ENCODE data around the gene TFB1M. TPM values are rescaled to one million over a fixed set of nuclear protein-coding genes. Genes with fewer than 3 reads are reported as not detected.

The TFB1M gene
- total RNA-seq, 2 experiments from 2014 or later = 45.5 to 56.4 TPM

DNA sequence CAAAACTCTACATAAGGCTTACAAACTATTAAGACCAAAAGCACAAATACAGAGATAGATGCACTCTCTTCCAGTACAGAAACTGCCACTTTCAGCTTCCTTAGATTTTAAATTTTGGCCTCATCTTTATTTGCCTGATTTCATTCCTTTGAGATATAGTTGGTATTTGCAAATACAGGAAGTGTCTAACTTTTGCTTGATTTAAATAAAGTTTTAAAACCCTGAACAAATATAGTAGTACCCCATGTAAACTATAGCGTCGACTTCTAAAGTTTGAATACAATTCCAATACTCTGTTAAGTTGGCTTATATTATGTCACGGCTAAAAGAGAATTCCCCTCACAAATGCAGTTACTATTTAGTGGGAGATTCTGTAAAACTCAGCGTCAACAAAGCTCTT lies 51.6 kb downstream of the TFB1M start:
- Mint-ChIP-seq H3K9me3 (ENCODE audit: low read depth) (no peaks in the 10 kb centered on the region), H3K27me3 (no peaks in the 10 kb centered on the region), H3K27ac (no peak overlapping the region), H3K4me1 (peaks cover 17% of the 10 kb centered on the region), H3K4me3 (no peak overlapping the region), H3K36me3 (ENCODE audit: low read depth) (peaks cover 34% of the 10 kb centered on the region)
- ChIA-PET CTCF (interaction anchor here (1.0 kb wide), 1 partner anchor 84 kb away, joined by 5 read pairs; no protein-coding TSS in a partner anchor), POLR2A (no interaction called here)
- ATAC-seq = no peak
- DNase-seq = no peak
- intact Hi-C loops (cut with DNase I, micrococcal nuclease) = loop anchor here in 1 of 2 experiments (10.0 kb wide), 1 partner anchor 578 kb away; no protein-coding TSS in a partner anchor

DNA sequence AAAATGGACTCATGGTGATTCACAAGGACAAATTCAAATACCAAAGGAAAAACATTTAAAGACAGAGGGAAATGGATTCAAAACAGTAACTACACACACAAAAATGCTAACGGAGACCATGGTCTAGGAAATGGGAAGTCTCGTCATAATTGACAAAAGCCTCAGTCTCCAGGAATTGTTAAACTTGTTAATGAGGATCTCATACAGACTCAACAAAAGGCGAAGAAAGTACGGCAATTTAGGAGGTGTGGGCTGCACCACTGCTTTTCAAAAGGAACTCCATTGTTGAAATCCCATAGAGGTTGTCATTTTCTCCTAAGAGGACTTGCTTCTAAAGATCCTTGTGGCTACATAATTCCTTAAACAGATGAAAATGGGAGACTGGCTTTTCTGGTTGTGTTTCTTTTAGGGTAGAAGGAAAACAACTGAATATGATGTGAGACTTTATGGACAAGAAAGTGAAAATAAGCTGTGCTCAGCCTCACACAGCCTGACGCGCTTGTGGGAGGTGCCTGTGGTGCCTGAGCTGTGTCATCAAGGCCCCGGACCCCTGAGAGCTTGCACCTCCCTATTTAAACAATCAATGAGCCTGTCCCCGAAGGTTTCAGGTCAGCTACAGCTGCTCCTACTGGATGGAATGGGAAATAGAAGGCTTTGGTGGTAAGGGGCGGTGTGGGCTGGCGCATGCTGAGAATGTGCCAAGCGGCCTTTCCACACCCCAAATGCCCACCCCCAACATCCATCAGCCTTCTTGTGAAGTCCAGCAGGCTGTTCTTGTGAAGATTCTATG lies 53.0 kb downstream of the TFB1M start:
- POLR2A ChIA-PET = no interaction called here
- H3K9me3 Mint-ChIP-seq (ENCODE audit: low read depth) = no peaks in the 10 kb centered on the region
- CTCF ChIA-PET = interaction anchor here (0.8 to 0.9 kb wide), 2 partner anchors 9 to 83 kb away, joined by 3 read pairs; no protein-coding TSS in a partner anchor
- peaks cover 17% of the 10 kb centered on the region for H3K4me1 Mint-ChIP-seq
- DNase-seq (no peak), ATAC-seq (no peak)
- H3K4me3 Mint-ChIP-seq = no peak overlapping the region
- intact Hi-C loops (cut with DNase I, micrococcal nuclease) = loop anchor here in 1 of 2 experiments (10.0 kb wide), 1 partner anchor 577 kb away; no protein-coding TSS in a partner anchor
- H3K27me3 Mint-ChIP-seq = no peaks in the 10 kb centered on the region
- H3K36me3 Mint-ChIP-seq (ENCODE audit: low read depth) = peaks cover 34% of the 10 kb centered on the region
- peak overlapping the region; percentile 84 for H3K27ac Mint-ChIP-seq

DNA sequence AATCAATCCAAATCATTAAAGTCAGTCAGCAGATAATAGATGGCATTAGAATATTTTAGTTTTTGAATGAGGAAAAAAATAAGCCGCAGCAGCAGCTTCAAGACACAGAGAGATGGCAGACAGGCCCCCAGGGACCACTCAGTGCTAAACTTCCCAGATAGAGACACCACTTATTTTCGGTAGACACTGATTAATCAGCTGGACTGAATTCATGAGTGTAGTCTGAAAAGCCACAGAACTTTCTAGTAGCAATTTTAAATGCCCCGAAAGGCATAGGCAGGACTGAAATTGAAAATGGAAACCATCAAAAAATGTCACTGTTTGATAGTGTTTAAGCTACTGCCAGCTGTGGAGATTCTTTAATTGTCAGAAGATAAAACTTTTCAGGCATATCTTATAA lies 53.6 kb downstream of the TFB1M start:
- peaks cover 31% of the 10 kb centered on the region for H3K36me3 Mint-ChIP-seq (ENCODE audit: low read depth)
- ChIA-PET POLR2A (no interaction called here), CTCF (interaction anchor here (0.8 kb wide), 1 partner anchor 82 kb away, joined by 3 read pairs; no protein-coding TSS in a partner anchor)
- peaks cover 14% of the 10 kb centered on the region for H3K4me1 Mint-ChIP-seq
- peak overlapping the region; percentile 84 for H3K27ac Mint-ChIP-seq
- no peaks in the 10 kb centered on the region for H3K27me3 Mint-ChIP-seq
- intact Hi-C loops (cut with DNase I, micrococcal nuclease) = loop anchor here in 1 of 2 experiments (10.0 kb wide), 1 partner anchor 576 kb away; no protein-coding TSS in a partner anchor
- no peak overlapping the region for H3K4me3 Mint-ChIP-seq
- ATAC-seq = no peak
- no peak for DNase-seq
- no peaks in the 10 kb centered on the region for H3K9me3 Mint-ChIP-seq (ENCODE audit: low read depth)

DNA sequence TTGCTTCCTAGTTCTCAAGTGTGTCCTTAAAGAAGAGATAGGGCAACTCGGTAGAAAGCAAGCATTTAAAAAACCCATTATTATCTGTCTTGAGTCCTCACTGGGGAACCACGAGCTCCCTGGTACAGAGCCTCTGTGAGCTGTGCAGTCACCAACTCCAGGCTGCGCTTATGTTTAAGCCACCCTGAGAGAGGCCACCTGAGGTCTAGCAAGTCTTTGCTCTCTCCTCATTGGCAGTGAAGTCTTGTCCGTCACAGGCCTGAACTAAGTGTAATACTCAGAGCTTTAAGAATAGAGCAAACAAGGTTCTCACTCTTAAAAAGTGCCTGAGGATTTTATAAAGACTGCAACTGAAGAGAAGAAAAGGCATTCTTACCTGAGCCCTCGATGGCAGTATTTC lies 54.4 kb downstream of the TFB1M start:
- DNase-seq (no peak), ATAC-seq (no peak)
- Mint-ChIP-seq H3K4me3 (no peak overlapping the region), H3K36me3 (ENCODE audit: low read depth) (peaks cover 32% of the 10 kb centered on the region), H3K27ac (no peak overlapping the region), H3K9me3 (ENCODE audit: low read depth) (no peaks in the 10 kb centered on the region), H3K4me1 (peaks cover 14% of the 10 kb centered on the region), H3K27me3 (no peaks in the 10 kb centered on the region)
- ChIA-PET CTCF (interaction anchor here (1.3 kb wide), 1 partner anchor 10 kb away, joined by 4 read pairs; no protein-coding TSS in a partner anchor), POLR2A (no interaction called here)
- intact Hi-C loops (cut with DNase I, micrococcal nuclease) = loop anchor here in 1 of 2 experiments (10.0 kb wide), 1 partner anchor 575 kb away; no protein-coding TSS in a partner anchor

DNA sequence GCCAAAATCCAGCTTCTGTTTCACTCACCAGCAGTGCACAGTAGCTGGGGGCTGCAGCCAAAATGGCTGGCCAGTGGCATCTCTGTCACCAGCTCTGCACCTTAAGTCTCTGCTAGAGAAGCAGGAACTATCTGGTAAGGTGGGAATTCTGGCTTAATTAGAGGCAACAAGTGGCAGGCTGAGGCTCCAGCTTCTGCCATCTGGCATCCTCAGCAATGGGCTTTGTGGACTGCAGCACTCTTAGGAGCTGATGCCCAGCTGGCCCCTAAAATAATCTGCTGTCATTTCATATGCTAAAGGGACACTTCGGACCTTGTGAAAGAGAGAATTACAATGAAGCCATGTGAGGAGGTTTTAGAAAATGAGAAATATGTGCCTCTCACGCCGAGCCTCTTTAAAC lies 55.1 kb downstream of the TFB1M start:
- no peak for DNase-seq
- H3K27ac Mint-ChIP-seq = no peak overlapping the region
- intact Hi-C loops (cut with DNase I, micrococcal nuclease) = no loop called here
- peaks cover 16% of the 10 kb centered on the region for H3K4me1 Mint-ChIP-seq
- H3K9me3 Mint-ChIP-seq (ENCODE audit: low read depth) = no peaks in the 10 kb centered on the region
- no peaks in the 10 kb centered on the region for H3K27me3 Mint-ChIP-seq
- no peak for ATAC-seq
- ChIA-PET CTCF (interaction anchor here (1.3 kb wide), 3 partner anchors 9 to 25 kb away, joined by 4 to 5 read pairs (median 4); no protein-coding TSS in a partner anchor), POLR2A (no interaction called here)
- H3K4me3 Mint-ChIP-seq = no peak overlapping the region
- H3K36me3 Mint-ChIP-seq (ENCODE audit: low read depth) = peaks cover 32% of the 10 kb centered on the region

DNA sequence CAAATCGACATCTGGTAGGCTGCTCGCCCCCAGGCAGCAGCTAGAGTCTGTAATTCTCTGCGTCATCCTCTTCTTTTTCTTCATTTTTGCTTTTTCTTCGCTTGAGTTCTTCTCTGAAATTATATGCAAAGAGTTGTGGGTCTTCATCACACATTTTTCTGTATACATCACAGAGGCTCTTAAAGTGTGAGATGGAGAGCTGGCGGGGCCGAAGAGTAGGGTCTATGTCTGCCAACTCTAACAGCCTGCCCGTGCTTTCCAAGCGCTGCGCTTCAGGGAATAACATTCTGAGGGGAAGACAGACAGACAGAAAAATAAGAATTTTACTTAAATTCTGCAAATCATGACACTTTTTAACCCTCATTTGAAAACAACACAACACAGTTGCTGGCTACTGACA lies 56.5 kb downstream of the TFB1M start:
- ChIA-PET CTCF (interaction anchor here (0.8 to 1.3 kb wide), 4 partner anchors 14 to 80 kb away, joined by 3 to 4 read pairs (median 3); no protein-coding TSS in a partner anchor), POLR2A (no interaction called here)
- Mint-ChIP-seq H3K27me3 (no peaks in the 10 kb centered on the region), H3K4me3 (no peak overlapping the region), H3K9me3 (ENCODE audit: low read depth) (no peaks in the 10 kb centered on the region), H3K4me1 (peaks cover 16% of the 10 kb centered on the region), H3K36me3 (ENCODE audit: low read depth) (peaks cover 41% of the 10 kb centered on the region), H3K27ac (no peak overlapping the region)
- DNase-seq = no peak
- intact Hi-C loops (cut with DNase I, micrococcal nuclease) = no loop called here
- ATAC-seq = no peak

DNA sequence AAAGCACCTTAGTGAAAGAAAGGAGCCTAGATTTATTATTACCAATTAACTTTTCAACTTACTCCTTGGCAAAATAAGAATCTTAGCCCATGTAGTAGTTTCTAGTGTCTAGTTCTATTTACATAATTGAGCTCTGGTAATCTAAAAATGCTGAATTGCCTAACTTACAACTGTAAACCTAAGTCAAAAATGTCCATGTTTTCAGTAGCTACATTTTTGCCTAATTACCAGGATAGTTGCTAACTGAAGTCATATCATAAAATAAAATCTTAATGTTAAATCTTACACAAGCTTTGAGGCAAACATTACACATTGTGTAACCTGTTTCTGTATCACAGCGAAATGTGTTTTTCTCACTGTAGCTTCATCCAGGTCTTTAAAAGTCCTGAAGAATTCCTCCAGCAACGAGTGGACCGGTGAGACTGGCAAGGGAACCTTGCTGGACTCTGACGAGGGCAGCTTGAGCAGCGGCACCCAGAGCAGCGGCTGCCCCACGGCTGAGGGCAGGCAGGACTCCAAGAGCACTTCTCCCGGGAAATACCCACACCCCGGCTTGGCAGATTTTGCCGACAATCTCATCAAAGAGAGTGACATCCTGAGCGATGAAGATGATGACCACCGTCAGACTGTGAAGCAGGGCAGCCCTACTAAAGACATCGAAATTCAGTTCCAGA lies 58.0 kb downstream of the TFB1M start:
- ATAC-seq = no peak
- H3K4me1 Mint-ChIP-seq = peaks cover 8% of the 10 kb centered on the region
- no peak for DNase-seq
- CTCF ChIA-PET = interaction anchor here (0.6 kb wide), 1 partner anchor 581 kb away, joined by 3 read pairs; no protein-coding TSS in a partner anchor
- H3K9me3 Mint-ChIP-seq (ENCODE audit: low read depth) = no peaks in the 10 kb centered on the region
- intact Hi-C loops (cut with DNase I, micrococcal nuclease) = no loop called here
- H3K36me3 Mint-ChIP-seq (ENCODE audit: low read depth) = peaks cover 47% of the 10 kb centered on the region
- H3K27ac Mint-ChIP-seq = no peak overlapping the region
- POLR2A ChIA-PET = no interaction called here
- no peak overlapping the region for H3K4me3 Mint-ChIP-seq
- H3K27me3 Mint-ChIP-seq = no peaks in the 10 kb centered on the region

DNA sequence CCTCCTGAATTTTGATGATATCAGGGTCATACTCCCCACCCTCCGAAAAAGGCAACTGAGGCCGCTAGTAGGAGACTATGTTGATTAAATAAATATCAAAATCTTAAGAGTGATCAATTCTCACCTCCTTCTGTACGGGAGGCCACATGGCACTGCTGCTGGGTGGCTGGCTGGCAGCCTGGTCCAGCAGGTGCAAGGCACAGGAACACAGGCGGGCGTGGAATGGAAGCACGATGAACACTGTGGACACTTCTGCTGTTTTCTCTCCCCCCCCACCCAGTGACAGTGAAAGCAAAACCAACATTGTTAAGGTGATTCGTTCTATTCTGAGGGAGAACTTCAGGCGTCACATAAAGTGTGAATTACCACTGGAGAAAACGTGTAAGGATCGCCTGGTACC lies 60.1 kb downstream of the TFB1M start:
- Mint-ChIP-seq H3K27ac (no peak overlapping the region), H3K4me1 (peaks cover 4% of the 10 kb centered on the region), H3K9me3 (ENCODE audit: low read depth) (no peaks in the 10 kb centered on the region), H3K36me3 (ENCODE audit: low read depth) (peaks cover 40% of the 10 kb centered on the region), H3K4me3 (no peak overlapping the region), H3K27me3 (no peaks in the 10 kb centered on the region)
- CTCF ChIA-PET = no interaction called here
- no peak for ATAC-seq
- no peak for DNase-seq
- POLR2A ChIA-PET = no interaction called here
- intact Hi-C loops (cut with DNase I, micrococcal nuclease) = no loop called here

DNA sequence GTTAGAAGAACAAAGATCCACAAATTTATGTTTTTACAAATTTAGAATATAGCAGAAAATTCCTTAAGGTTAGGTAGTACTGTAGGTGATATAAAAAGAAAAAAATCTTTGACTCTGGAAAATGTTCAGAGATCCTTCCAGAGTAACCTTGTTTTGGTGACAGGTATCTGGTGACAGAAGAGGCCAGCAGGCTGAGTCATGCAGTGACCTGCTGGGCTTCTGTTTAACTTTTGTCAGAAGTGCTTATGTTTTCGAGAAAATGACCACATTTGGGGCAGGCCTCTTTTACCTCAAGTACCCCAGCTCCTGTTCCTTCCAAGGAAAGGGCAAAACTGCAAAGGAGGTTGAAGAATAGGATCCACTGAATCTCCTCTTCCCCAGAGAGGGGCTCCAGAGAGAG lies 60.9 kb downstream of the TFB1M start:
- H3K9me3 Mint-ChIP-seq (ENCODE audit: low read depth) = no peaks in the 10 kb centered on the region
- intact Hi-C loops (cut with DNase I, micrococcal nuclease) = no loop called here
- H3K27me3 Mint-ChIP-seq = no peaks in the 10 kb centered on the region
- ATAC-seq (no peak), DNase-seq (no peak)
- POLR2A ChIA-PET = interaction anchor here (0.6 kb wide), 1 partner anchor 998 kb away, joined by 3 read pairs; no protein-coding TSS in a partner anchor
- peaks cover 4% of the 10 kb centered on the region for H3K4me1 Mint-ChIP-seq
- CTCF ChIA-PET = interaction anchor here (1.0 kb wide), 1 partner anchor 76 kb away, joined by 3 read pairs; no protein-coding TSS in a partner anchor
- peaks cover 45% of the 10 kb centered on the region for H3K36me3 Mint-ChIP-seq (ENCODE audit: low read depth)
- H3K4me3 Mint-ChIP-seq = no peak overlapping the region
- H3K27ac Mint-ChIP-seq = peak overlapping the region; percentile 59

DNA sequence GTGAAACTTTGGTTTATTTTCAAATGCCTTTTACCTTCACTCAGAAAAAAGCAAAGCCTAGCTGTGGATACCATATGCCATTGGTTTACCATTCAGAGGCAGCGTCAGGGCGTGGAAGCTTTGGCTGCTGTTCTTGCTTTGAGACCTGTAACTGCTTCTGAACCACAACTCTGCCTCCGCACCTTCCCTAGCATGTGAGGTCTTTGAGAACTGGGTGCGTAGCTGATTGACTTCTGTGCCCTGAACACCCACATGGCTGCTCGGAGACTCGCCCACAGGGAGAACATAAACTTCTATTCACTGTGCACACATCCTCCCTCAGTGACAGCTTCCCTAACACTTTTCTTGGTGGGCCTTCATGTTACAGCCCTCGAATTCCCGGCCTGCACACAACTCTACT lies 61.7 kb downstream of the TFB1M start:
- H3K4me3 Mint-ChIP-seq = no peak overlapping the region
- peaks cover 44% of the 10 kb centered on the region for H3K36me3 Mint-ChIP-seq (ENCODE audit: low read depth)
- no peaks in the 10 kb centered on the region for H3K27me3 Mint-ChIP-seq
- no peak for ATAC-seq
- peaks cover 4% of the 10 kb centered on the region for H3K4me1 Mint-ChIP-seq
- DNase-seq = no peak
- no peak overlapping the region for H3K27ac Mint-ChIP-seq
- CTCF ChIA-PET = interaction anchor here (0.6 to 1.6 kb wide), 3 partner anchors 75 to 324 kb away, joined by 3 to 6 read pairs (median 3); no protein-coding TSS in a partner anchor
- POLR2A ChIA-PET = interaction anchor here (0.6 kb wide), 1 partner anchor 997 kb away, joined by 3 read pairs; no protein-coding TSS in a partner anchor
- intact Hi-C loops (cut with DNase I, micrococcal nuclease) = no loop called here
- no peaks in the 10 kb centered on the region for H3K9me3 Mint-ChIP-seq (ENCODE audit: low read depth)

DNA sequence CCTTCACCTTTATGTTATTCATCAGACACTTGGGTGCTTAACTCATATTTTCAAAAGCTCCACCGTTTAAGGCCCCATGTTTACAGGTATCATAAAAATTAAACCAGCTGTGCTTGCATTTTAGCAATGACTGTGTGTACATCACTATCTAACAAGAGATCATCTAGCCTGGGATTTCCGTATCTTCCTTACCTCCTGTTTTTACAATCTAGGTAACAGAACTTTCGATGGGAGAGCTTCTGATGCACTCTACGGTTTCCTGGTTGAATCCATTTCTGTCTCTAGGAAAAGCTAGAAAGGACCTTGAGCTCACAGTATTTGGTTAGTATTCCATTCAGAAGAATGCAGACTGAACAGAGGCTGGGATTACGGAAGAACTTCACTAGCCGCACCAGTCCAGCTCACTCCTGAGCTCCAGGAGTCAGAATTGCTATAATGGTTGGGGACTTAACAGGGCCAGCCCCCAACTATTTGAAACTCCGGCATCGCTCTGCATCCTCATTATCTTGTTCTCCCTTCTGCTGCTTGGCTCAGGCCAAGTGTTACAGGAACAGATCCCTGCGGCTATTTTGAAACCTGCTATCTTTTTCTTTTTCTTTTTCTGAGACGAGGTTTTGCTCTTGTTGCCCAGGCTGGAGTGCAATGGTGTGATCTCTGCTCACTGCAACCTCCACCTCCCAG lies 63.4 kb downstream of the TFB1M start:
- Mint-ChIP-seq H3K4me3 (no peak overlapping the region), H3K27ac (no peak overlapping the region), H3K27me3 (no peaks in the 10 kb centered on the region), H3K36me3 (ENCODE audit: low read depth) (peaks cover 49% of the 10 kb centered on the region), H3K9me3 (ENCODE audit: low read depth) (no peaks in the 10 kb centered on the region), H3K4me1 (peaks cover 4% of the 10 kb centered on the region)
- intact Hi-C loops (cut with DNase I, micrococcal nuclease) = no loop called here
- ATAC-seq = no peak
- ChIA-PET POLR2A (no interaction called here), CTCF (interaction anchor here (0.5 to 2.4 kb wide), 6 partner anchors 9 to 381 kb away, joined by 3 to 15 read pairs (median 4); no protein-coding TSS in a partner anchor)
- no peak for DNase-seq
